Gastrocnemius medialis (tissue), 4 donors: ENCODE results near the gene RINT1. TPM values are rescaled to one million over a fixed set of nuclear protein-coding genes. Genes with fewer than 3 reads are reported as not detected.

Source experiments
- ATAC-seq, 2 donors: fragments of 150-250 bp; one replicate each; pipeline ENCODE4 v1.9.1; 2016
- DNase-seq, 2 donors: peaks; one replicate each; pipeline ENCODE4 v3.0.0-alpha.2; 2019
- H3K27ac ChIP-seq, 4 donors: fragments of 200-600 bp; sonication (generic); 1 replicate in 1 of 4; 2 replicates in 3 of 4; pipeline ENCODE4 v1.5.1; 2016 to 2018; ENCODE audit warnings: mild to moderate bottlenecking in 2 of 4, moderate library complexity in 1 of 4
- H3K27me3 ChIP-seq, 3 donors: fragments of 200-600 bp; sonication (generic) in 2 of 3; 1 replicate in 1 of 3; 2 replicates in 2 of 3; pipeline versions ENCODE4 v1.5.1 to v1.6.0; 2016 to 2019; ENCODE audit warnings: mild to moderate bottlenecking in 1 of 3, moderate library complexity in 1 of 3
- H3K36me3 ChIP-seq, 2 donors: fragments of 200-600 bp; sonication (generic) in 1 of 2; one replicate each; pipeline ENCODE4 v1.5.1; 2017 to 2018
- H3K4me1 ChIP-seq, 2 donors: fragments of 200-600 bp; sonication (generic) in 1 of 2; one replicate each; pipeline ENCODE4 v1.5.1; 2016 to 2017; ENCODE audit warnings: mild to moderate bottlenecking in 2 of 2
- H3K4me3 ChIP-seq, 4 donors: fragments of 200-600 bp; sonication (generic) in 3 of 4; 1 replicate in 1 of 4; 2 replicates in 3 of 4; pipeline ENCODE4 v1.5.1; 2016 to 2019; ENCODE audit warnings: mild to moderate bottlenecking in 2 of 4
- H3K9me3 ChIP-seq, 3 donors: fragments of 200-600 bp; sonication (generic) in 2 of 3; 1 replicate in 1 of 3; 2 replicates in 2 of 3; pipeline ENCODE4 v1.5.1; 2016 to 2019
- POLR2A ChIP-seq, 2 donors: fragments of 450-650 bp; IDR thresholded peaks; one replicate each; pipeline ENCODE4 v1.6.1; 2017; ENCODE audit warnings: antibody characterized with exemption in 2 of 2, mild to moderate bottlenecking in 2 of 2, moderate library complexity in 2 of 2
- in situ Hi-C, 4 donors: fragments of 200-750 bp; cut with MboI; loops; one replicate each; pipeline versions ENCODE4 v1.15.0 to v1.8.0; 2017; ENCODE audit warnings: low sequenced_read_pairs in 4 of 4
- intact Hi-C: fragments of 100-400 bp; cut with DNase I; formaldehyde crosslinking; loops from one replicate; pipeline ENCODE4 v1.15.1; 2023; ENCODE audit warnings: low total_unique reads
- total RNA-seq, 4 donors: library from RNA; depleted of rRNA; stranded (reverse); fragments of >200 nt; gene quantifications; one replicate each; pipeline versions ENCODE4 v1.1.0 to v1.2.3, GENCODE V29; 2016
- TF ChIP-seq, protein P1 (sequence below), 5 experiments: fragments of 450-650 bp in 3 of 5; fragments of 200-600 bp in 2 of 5; sonication (generic) in 2 of 5; IDR thresholded peaks in 4 of 5; conservative IDR thresholded peaks in 1 of 5; 1 replicate in 4 of 5; 2 replicates in 1 of 5; pipeline ENCODE4 v1.5.1; 2016 to 2019; ENCODE audit warnings: antibody characterized with exemption in 5 of 5, mild to moderate bottlenecking in 3 of 5, moderate library complexity in 3 of 5

Gene RINT1
- total RNA-seq, result 10 to 100 TPM; 18.1 to 29.9 (median 25.7) TPM

- Histone ChIP-seq H3K9me3 (no peaks in the 10 kb centered on the region), H3K27me3 (no peaks in the 10 kb centered on the region), H3K27ac (peak within 1 kb of the TSS; percentile 85 to 95 (median 89)), H3K4me3 (peak within 1 kb of the TSS; percentile 88 to 98 (median 95)), H3K36me3 (peaks cover 0 to 15% of the 10 kb centered on the region in 2 donors), H3K4me1 (peaks cover 16 to 19% of the 10 kb centered on the region in 2 donors)
- TF ChIP-seq, protein P1, sequence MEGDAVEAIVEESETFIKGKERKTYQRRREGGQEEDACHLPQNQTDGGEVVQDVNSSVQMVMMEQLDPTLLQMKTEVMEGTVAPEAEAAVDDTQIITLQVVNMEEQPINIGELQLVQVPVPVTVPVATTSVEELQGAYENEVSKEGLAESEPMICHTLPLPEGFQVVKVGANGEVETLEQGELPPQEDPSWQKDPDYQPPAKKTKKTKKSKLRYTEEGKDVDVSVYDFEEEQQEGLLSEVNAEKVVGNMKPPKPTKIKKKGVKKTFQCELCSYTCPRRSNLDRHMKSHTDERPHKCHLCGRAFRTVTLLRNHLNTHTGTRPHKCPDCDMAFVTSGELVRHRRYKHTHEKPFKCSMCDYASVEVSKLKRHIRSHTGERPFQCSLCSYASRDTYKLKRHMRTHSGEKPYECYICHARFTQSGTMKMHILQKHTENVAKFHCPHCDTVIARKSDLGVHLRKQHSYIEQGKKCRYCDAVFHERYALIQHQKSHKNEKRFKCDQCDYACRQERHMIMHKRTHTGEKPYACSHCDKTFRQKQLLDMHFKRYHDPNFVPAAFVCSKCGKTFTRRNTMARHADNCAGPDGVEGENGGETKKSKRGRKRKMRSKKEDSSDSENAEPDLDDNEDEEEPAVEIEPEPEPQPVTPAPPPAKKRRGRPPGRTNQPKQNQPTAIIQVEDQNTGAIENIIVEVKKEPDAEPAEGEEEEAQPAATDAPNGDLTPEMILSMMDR (IDR thresholded peaks at IDR 0.05 in 4 of 5, conservative IDR thresholded peaks at IDR 0.05 in 1 of 5), result peak; percentile 27 to 72 (median 44)
- peak; percentile 38 to 52 for TF ChIP-seq POLR2A (IDR thresholded peaks at IDR 0.05)
- peak; percentile 99 to 100 for ATAC-seq
- peak; percentile 83 to 88 for DNase-seq
- intact Hi-C loops (loop anchor here (5.0 kb wide), 1 partner anchor 265 kb away; no protein-coding TSS in a partner anchor), in situ Hi-C loops (no loop called here)
Observed at GRCh38 chr7:105531792-105532671, at the start of gene RINT1. Gene RINT1, plus strand, starts transcription at chr7:105532201. Its CDS starts 115 bp downstream, at chr7:105532316.

GRCh38 chr7:105487579-105488571 is 44.1 kb upstream of the RINT1 start:
- ATAC-seq (peak; percentile 69 to 78), DNase-seq (no peak)
- H3K27ac ChIP-seq, result peak overlapping the region in 3 of 4 donors; percentile 23 to 45 (median 24)

DNA sequence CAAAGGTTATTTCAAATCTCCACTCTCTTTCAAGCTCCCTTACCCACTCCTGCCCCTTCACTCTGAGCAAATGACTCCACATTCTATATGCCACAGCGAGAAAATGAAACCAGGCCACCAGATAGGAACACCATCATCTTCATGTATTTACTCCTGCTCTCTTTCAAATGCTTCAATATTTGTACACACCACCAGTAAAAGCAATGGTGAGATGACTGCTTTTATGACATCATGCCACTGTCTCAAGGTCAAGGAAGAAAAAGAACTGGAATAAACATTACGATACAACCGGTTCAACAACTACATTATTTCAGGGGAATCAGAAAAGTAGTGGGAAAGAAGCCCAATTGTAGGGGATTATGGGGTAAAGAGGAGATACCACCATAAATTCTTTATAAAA is 42.6 kb upstream of the RINT1 start:
- no peak overlapping the region for H3K4me3 ChIP-seq
- H3K27ac ChIP-seq, result no peak overlapping the region
- DNase-seq (no peak), ATAC-seq (no peak)
- H3K9me3 ChIP-seq, result no peaks in the 10 kb centered on the region
- H3K27me3 ChIP-seq, result no peaks in the 10 kb centered on the region
- no peaks in the 10 kb centered on the region for H3K4me1 ChIP-seq
- peaks cover 0 to 16% of the 10 kb centered on the region in 2 donors for H3K36me3 ChIP-seq
- TF ChIP-seq, protein P1 (IDR thresholded peaks at IDR 0.05 in 4 of 5, conservative IDR thresholded peaks at IDR 0.05 in 1 of 5), result no peak
- TF ChIP-seq POLR2A (IDR thresholded peaks at IDR 0.05), result no peak
- intact Hi-C loops, result no loop called here
- in situ Hi-C loops, result no loop called here

More at GRCh38 chr7:105487579-105488571, 44.1 kb upstream of the RINT1 start:
- no peak for TF ChIP-seq POLR2A (IDR thresholded peaks at IDR 0.05)
- TF ChIP-seq, protein P1 (IDR thresholded peaks at IDR 0.05 in 4 of 5, conservative IDR thresholded peaks at IDR 0.05 in 1 of 5), result peak in 3 of 5 experiments; percentile 9 to 35 (median 24)
- Histone ChIP-seq H3K4me3 (no peak overlapping the region), H3K9me3 (no peaks in the 10 kb centered on the region), H3K4me1 (no peaks in the 10 kb centered on the region), H3K36me3 (peaks cover 0 to 16% of the 10 kb centered on the region in 2 donors), H3K27me3 (no peaks in the 10 kb centered on the region)
- intact Hi-C loops (loop anchor here (2.0 kb wide), 1 partner anchor 509 kb away; no protein-coding TSS in a partner anchor), in situ Hi-C loops (no loop called here)

DNA sequence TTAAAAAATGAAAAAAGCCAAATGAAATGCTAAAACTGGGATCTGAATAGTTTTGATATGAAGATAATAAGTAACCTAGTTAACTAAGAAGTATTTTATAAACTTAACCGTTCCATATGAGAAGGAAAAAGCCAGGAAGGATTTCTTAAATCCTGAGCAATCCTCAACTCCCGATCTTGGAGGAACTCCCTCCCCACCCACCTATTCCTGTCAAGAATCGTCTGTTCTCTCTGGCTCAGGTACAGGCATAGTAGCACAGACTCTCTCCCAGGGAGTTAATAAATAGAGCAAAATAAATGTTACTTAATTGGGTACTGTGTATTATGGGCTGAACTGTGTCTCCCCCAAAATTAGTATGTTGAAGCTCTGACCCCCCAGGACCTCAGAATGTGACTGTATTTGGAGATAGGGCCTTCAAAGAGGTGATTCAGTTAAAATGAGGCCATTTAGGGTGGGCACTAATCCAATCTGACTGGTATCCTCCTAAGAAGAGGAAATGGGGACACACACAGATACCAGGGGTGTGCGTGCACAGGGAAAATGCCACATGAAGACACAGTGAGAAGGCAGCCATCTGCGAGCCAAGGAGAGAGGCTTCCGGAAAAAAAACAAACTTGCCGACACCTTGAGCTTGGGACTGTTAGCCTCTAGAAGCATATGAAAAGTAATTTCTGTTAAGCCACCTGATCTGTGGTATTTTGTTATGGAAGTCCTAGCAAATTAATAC is 38.6 kb upstream of the RINT1 start:
- intact Hi-C loops (no loop called here), in situ Hi-C loops (no loop called here)
- Histone ChIP-seq H3K4me1 (no peaks in the 10 kb centered on the region), H3K4me3 (no peak overlapping the region), H3K27me3 (no peaks in the 10 kb centered on the region), H3K36me3 (peaks cover 0 to 10% of the 10 kb centered on the region in 2 donors), H3K27ac (no peak overlapping the region), H3K9me3 (no peaks in the 10 kb centered on the region)
- TF ChIP-seq POLR2A (IDR thresholded peaks at IDR 0.05), result no peak
- TF ChIP-seq, protein P1 (IDR thresholded peaks at IDR 0.05 in 4 of 5, conservative IDR thresholded peaks at IDR 0.05 in 1 of 5), result no peak
- DNase-seq, result no peak
- no peak for ATAC-seq
